Thyroid gland (tissue), 4 donors: ENCODE results near the gene SMURF1.

Experiments
- POLR2A ChIP-seq, 2 donors: fragments of 450-650 bp; IDR thresholded peaks; one replicate each; pipeline ENCODE4 v1.6.1; 2017; ENCODE audit warnings: antibody characterized with exemption in 2 of 2, mild to moderate bottlenecking in 2 of 2, moderate library complexity in 1 of 2
- TF ChIP-seq, protein P1 (sequence below), 6 experiments: fragments of 200-600 bp in 3 of 6; fragments of 450-650 bp in 3 of 6; sonication (generic) in 3 of 6; IDR thresholded peaks; one replicate each; pipeline ENCODE4 v1.5.1; 2016 to 2019; ENCODE audit warnings: antibody characterized with exemption in 6 of 6, mild to moderate bottlenecking in 2 of 6, inconsistent platforms in 1 of 6, moderate library complexity in 1 of 6

DNA sequence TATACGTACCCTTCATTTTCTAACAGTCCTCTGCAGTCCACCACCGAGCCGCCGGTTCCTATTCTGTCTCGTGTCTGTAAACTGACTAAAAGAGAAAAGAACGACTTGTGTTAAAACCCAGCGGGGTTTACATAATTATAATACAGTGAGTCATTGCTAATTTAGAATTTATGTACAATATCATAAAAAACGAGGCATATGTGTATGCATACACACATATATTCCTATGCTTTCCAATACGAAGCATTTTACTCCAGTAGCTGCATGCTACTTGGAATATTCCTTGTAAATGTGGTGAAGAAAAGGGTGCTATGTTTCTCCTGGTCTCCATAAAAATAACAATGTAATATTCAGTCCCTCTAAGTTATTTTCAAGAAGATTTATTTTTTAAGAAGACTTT, 89.1 kb downstream of the SMURF1 start:
- TF ChIP-seq, protein P1, sequence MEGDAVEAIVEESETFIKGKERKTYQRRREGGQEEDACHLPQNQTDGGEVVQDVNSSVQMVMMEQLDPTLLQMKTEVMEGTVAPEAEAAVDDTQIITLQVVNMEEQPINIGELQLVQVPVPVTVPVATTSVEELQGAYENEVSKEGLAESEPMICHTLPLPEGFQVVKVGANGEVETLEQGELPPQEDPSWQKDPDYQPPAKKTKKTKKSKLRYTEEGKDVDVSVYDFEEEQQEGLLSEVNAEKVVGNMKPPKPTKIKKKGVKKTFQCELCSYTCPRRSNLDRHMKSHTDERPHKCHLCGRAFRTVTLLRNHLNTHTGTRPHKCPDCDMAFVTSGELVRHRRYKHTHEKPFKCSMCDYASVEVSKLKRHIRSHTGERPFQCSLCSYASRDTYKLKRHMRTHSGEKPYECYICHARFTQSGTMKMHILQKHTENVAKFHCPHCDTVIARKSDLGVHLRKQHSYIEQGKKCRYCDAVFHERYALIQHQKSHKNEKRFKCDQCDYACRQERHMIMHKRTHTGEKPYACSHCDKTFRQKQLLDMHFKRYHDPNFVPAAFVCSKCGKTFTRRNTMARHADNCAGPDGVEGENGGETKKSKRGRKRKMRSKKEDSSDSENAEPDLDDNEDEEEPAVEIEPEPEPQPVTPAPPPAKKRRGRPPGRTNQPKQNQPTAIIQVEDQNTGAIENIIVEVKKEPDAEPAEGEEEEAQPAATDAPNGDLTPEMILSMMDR (IDR thresholded peaks at IDR 0.05): no peak
- TF ChIP-seq POLR2A (IDR thresholded peaks at IDR 0.05): no peak
